Transverse colon (tissue), 4 donors: ENCODE results near the gene PLCZ1. TPM values are rescaled to one million over a fixed set of nuclear protein-coding genes. Genes with fewer than 3 reads are reported as not detected.

Experiments
- DNase-seq: peaks from one replicate; pipeline ENCODE4 v3.0.0-alpha.2; 2019
- H3K27ac ChIP-seq, 4 donors: fragments of 200-600 bp; sonication (generic); 2 replicates each; pipeline ENCODE4 v1.5.1; 2016 to 2018; ENCODE audit warnings: inconsistent platforms in 4 of 4
- H3K27me3 ChIP-seq: fragments of 200-600 bp; sonication (generic); 2 replicates; pipeline ENCODE4 v1.5.1; 2017; ENCODE audit warnings: inconsistent platforms
- H3K36me3 ChIP-seq, 4 donors: fragments of 200-600 bp; sonication (generic); 2 replicates each; pipeline ENCODE4 v1.5.1; 2017 to 2019; ENCODE audit warnings: inconsistent platforms in 4 of 4
- H3K4me1 ChIP-seq, 4 donors: fragments of 200-600 bp; sonication (generic); 2 replicates each; pipeline ENCODE4 v1.5.1; 2017 to 2020; ENCODE audit warnings: inconsistent platforms in 4 of 4
- H3K4me3 ChIP-seq, 4 donors: fragments of 200-600 bp; sonication (generic); 1 replicate in 1 of 4; 2 replicates in 3 of 4; pipeline versions ENCODE4 v1.5.1 to v1.6.1; 2017 to 2019; ENCODE audit warnings: inconsistent platforms in 4 of 4
- H3K9me3 ChIP-seq, 2 donors: fragments of 200-600 bp; sonication (generic); 2 replicates each; pipeline ENCODE4 v1.5.1; 2017 to 2019; ENCODE audit warnings: inconsistent platforms in 2 of 2
- EP300 ChIP-seq: sonication (generic); formaldehyde crosslinking; IDR thresholded peaks from one replicate; pipeline ENCODE4 v1.6.1; 2017; ENCODE audit warnings: antibody characterized with exemption, low read depth
- POLR2A ChIP-seq: fragments of 450-650 bp; IDR thresholded peaks from one replicate; pipeline ENCODE4 v1.6.1; 2016; ENCODE audit warnings: antibody characterized with exemption, mild to moderate bottlenecking, moderate library complexity
- POLR2AphosphoS5 ChIP-seq, 3 donors: sonication (generic); formaldehyde crosslinking; IDR thresholded peaks; one replicate each; pipeline ENCODE4 v1.6.1; 2016; ENCODE audit warnings: antibody characterized with exemption in 3 of 3
- WGBS, 2 donors: methylation state at CpG; one replicate each; pipeline ENCODE4 v1.1.5; 2018; ENCODE audit warnings: low coverage in 1 of 2; 5-methylcytosine and 5-hydroxymethylcytosine counted together
- in situ Hi-C, 4 donors: fragments of 200-750 bp; cut with MboI; loops; one replicate each; pipeline versions ENCODE4 v1.15.0 to v1.15.1; 2017; ENCODE audit warnings: low sequenced_read_pairs in 3 of 4, low pct_ligation_motif_present in 1 of 4, low pct_unique_long_range_greater_than_20kb in 1 of 4
- intact Hi-C: fragments of 100-400 bp; cut with DNase I; formaldehyde crosslinking; loops from one replicate; pipeline ENCODE4 v1.15.1; 2023; ENCODE audit warnings: low total_unique reads
- total RNA-seq, 4 donors: library from RNA; depleted of rRNA; stranded (reverse); fragments of >200 nt; gene quantifications; one replicate each; pipeline ENCODE4 v1.1.0, GENCODE V29; 2016
- TF ChIP-seq, protein P1 (sequence below), 5 experiments: fragments of 200-600 bp in 3 of 5; fragments of 450-650 bp in 2 of 5; sonication (generic) in 3 of 5; IDR thresholded peaks; 1 replicate in 2 of 5; 2 replicates in 3 of 5; pipeline ENCODE4 v1.5.1; 2016 to 2017; ENCODE audit warnings: antibody characterized with exemption in 5 of 5, inconsistent platforms in 3 of 5, mild to moderate bottlenecking in 2 of 5, moderate library complexity in 1 of 5

The PLCZ1 gene
- total RNA-seq, 4 donors from 2014 or later: not detected

GRCh38 chr12:18676141-18676540, 61.7 kb downstream of the PLCZ1 start:
- Histone ChIP-seq H3K4me1 (no peaks in the 10 kb centered on the region), H3K9me3 (no peaks in the 10 kb centered on the region), H3K36me3 (no peaks in the 10 kb centered on the region), H3K27ac (no peak overlapping the region), H3K4me3 (no peak overlapping the region), H3K27me3 (no peaks in the 10 kb centered on the region)
- no peak for DNase-seq
- intact Hi-C loops (no loop called here), in situ Hi-C loops (no loop called here)
- TF ChIP-seq EP300 (no peak), POLR2A (no peak), POLR2AphosphoS5 (IDR thresholded peaks at IDR 0.05) (no peak)
- TF ChIP-seq, protein P1, sequence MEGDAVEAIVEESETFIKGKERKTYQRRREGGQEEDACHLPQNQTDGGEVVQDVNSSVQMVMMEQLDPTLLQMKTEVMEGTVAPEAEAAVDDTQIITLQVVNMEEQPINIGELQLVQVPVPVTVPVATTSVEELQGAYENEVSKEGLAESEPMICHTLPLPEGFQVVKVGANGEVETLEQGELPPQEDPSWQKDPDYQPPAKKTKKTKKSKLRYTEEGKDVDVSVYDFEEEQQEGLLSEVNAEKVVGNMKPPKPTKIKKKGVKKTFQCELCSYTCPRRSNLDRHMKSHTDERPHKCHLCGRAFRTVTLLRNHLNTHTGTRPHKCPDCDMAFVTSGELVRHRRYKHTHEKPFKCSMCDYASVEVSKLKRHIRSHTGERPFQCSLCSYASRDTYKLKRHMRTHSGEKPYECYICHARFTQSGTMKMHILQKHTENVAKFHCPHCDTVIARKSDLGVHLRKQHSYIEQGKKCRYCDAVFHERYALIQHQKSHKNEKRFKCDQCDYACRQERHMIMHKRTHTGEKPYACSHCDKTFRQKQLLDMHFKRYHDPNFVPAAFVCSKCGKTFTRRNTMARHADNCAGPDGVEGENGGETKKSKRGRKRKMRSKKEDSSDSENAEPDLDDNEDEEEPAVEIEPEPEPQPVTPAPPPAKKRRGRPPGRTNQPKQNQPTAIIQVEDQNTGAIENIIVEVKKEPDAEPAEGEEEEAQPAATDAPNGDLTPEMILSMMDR (IDR thresholded peaks at IDR 0.05): no peak

GRCh38 chr12:18658829-18659228, 79.0 kb downstream of the PLCZ1 start:
- intact Hi-C loops: no loop called here
- in situ Hi-C loops: no loop called here

GRCh38 chr12:18658179-18658578, 79.6 kb downstream of the PLCZ1 start:
- in situ Hi-C loops (no loop called here), intact Hi-C loops (no loop called here)
- Histone ChIP-seq H3K36me3 (no peaks in the 10 kb centered on the region), H3K4me1 (no peaks in the 10 kb centered on the region), H3K9me3 (no peaks in the 10 kb centered on the region), H3K27ac (no peak overlapping the region), H3K4me3 (no peak overlapping the region), H3K27me3 (no peaks in the 10 kb centered on the region)
- WGBS, 2 donors: 69 to 73% methylated on average over 2 of the region's 2 CpGs
- no peak for DNase-seq
- TF ChIP-seq POLR2AphosphoS5 (IDR thresholded peaks at IDR 0.05) (no peak), EP300 (no peak), POLR2A (no peak)
- TF ChIP-seq, protein P1 (IDR thresholded peaks at IDR 0.05): no peak

More at GRCh38 chr12:18658829-18659228, 79.0 kb downstream of the PLCZ1 start:
- TF ChIP-seq, protein P1 (IDR thresholded peaks at IDR 0.05): no peak
- TF ChIP-seq EP300 (no peak), POLR2AphosphoS5 (IDR thresholded peaks at IDR 0.05) (no peak), POLR2A (no peak)
- Histone ChIP-seq H3K4me3 (no peak overlapping the region), H3K27me3 (no peaks in the 10 kb centered on the region), H3K9me3 (no peaks in the 10 kb centered on the region), H3K4me1 (no peaks in the 10 kb centered on the region), H3K27ac (no peak overlapping the region), H3K36me3 (no peaks in the 10 kb centered on the region)
- no peak for DNase-seq

GRCh38 chr12:18655351-18655750, 82.5 kb downstream of the PLCZ1 start:
- WGBS, 2 donors: 70 to 71% methylated on average over 3 to 4 of the region's 4 CpGs
- no peak overlapping the region for H3K27ac ChIP-seq
- no peaks in the 10 kb centered on the region for H3K36me3 ChIP-seq
- no peak for DNase-seq
- in situ Hi-C loops: no loop called here
- no peaks in the 10 kb centered on the region for H3K27me3 ChIP-seq
- H3K4me1 ChIP-seq: no peaks in the 10 kb centered on the region
- no peak overlapping the region for H3K4me3 ChIP-seq
- no peaks in the 10 kb centered on the region for H3K9me3 ChIP-seq
- intact Hi-C loops: no loop called here
- TF ChIP-seq POLR2AphosphoS5 (IDR thresholded peaks at IDR 0.05): no peak
- no peak for TF ChIP-seq EP300
- no peak for TF ChIP-seq POLR2A
- TF ChIP-seq, protein P1 (IDR thresholded peaks at IDR 0.05): no peak
